Activated CD8-positive, alpha-beta memory T cell treated with anti-CD3 and anti-CD28 coated beads for 36 hours (primary cell): Measurements from ENCODE around the gene GZMM. TPM values are rescaled to one million over a fixed set of nuclear protein-coding genes. Genes with fewer than 3 reads are reported as not detected.

Experiments used
- CTCF ChIA-PET: fragments of 350-600 bp; sonication (Branson Sonifier 250); formaldehyde crosslinking; loops from one replicate; lab custom pipeline; 2021; ENCODE audit warnings: antibody characterized with exemption; lab: Charles Lee
- POLR2A ChIA-PET: fragments of 350-600 bp; sonication (Branson Sonifier 250); formaldehyde crosslinking; loops from one replicate; lab custom pipeline; 2021; ENCODE audit warnings: antibody characterized with exemption; lab: Charles Lee
- total RNA-seq, 2 experiments: library from RNA; stranded (reverse); gene quantifications; one replicate each; pipeline ENCODE4 v1.2.3, GENCODE V29; 2021

The GZMM gene
- 10 to 100 TPM; 45.0 to 46.8 TPM for total RNA-seq

GRCh38 chr19:543910-544608 is at the start of gene GZMM:
Gene GZMM, plus strand, starts transcription at chr19:544053. Its CDS starts 19 bp downstream, at chr19:544072.
- ChIA-PET CTCF (interaction anchor here (0.7 to 1.4 kb wide), 3 partner anchors 15 to 40 kb away, joined by 3 to 4 read pairs (median 3); no protein-coding TSS in a partner anchor), POLR2A (interaction anchor here (0.7 to 1.1 kb wide), 6 partner anchors 11 to 28 kb away, joined by 3 to 17 read pairs (median 3); partner anchors contain the start of gene CDC34)

GRCh38 chr19:494171-495080 is 49.4 kb upstream of the GZMM start:
- ChIA-PET POLR2A (no interaction called here), CTCF (interaction anchor here (2.2 to 2.4 kb wide), 2 partner anchors 12 to 16 kb away, joined by 6 to 11 read pairs; partner anchors contain the start of gene TPGS1)

DNA sequence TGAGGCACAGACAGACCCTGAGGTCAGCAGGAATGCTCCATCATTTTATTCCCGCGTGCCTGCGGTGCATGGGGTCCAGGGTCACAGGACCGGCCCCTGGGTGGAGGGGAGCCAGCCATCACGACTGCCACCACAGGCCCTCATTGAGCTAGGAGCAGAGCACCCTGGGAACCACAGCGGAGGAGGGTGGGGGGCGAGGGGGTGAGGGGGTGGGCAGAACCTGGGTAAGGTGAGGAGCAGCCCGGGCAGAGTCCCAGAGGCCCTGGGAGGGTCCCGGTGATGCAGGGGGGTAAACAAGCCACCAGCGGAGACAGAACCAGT is 48.8 kb upstream of the GZMM start:
- CTCF ChIA-PET = interaction anchor here (1.7 to 2.4 kb wide), 3 partner anchors 10 to 15 kb away, joined by 3 to 11 read pairs (median 6); partner anchors contain the start of gene TPGS1
- POLR2A ChIA-PET = no interaction called here

DNA sequence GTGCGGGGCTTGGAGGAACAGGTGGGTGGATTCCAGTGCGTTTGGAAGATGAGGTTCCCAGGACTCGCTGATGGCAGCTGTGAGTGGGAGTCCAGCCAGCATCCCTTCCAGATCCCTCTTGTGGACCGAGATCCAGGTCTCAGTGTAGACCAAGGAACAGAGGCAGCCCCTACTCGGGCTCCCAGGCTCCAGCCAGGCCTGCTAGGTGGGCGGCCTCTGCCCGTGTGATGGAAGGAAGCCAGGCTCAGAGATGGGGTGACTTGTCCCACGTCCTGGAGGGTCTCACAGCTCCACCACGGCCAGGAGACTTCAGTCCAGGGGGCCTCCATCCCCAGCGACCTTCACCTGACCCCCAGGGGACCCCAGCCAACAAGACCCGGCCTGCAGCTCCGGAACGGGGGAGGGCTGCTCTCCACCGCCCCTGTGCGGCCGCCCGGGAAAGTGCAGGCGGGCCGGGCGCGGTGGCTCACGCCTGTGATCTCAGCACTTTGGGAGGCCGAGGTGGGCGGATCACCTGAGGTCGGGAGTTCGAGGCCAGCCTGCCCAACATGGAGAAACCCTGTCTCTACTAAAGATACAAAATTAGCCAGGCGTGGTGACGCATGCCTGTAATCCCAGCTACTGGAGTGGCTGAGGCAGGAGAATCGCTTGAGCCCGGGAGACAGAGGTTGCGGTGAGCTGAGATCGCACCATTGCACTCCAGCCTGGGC is 48.3 kb upstream of the GZMM start:
- CTCF ChIA-PET = interaction anchor here (1.7 to 2.4 kb wide), 3 partner anchors 10 to 15 kb away, joined by 3 to 11 read pairs (median 6); partner anchors contain the start of gene TPGS1
- POLR2A ChIA-PET = no interaction called here

- POLR2A ChIA-PET = no interaction called here
- CTCF ChIA-PET = interaction anchor here (1.7 to 2.4 kb wide), 3 partner anchors 9 to 14 kb away, joined by 3 to 11 read pairs (median 6); partner anchors contain the start of gene TPGS1
Observed at GRCh38 chr19:496112-496665, 47.7 kb upstream of the GZMM start, which contains the start of gene MADCAM1. Gene MADCAM1, plus strand, starts transcription at chr19:496486. Its CDS starts 14 bp downstream, at chr19:496500.

DNA sequence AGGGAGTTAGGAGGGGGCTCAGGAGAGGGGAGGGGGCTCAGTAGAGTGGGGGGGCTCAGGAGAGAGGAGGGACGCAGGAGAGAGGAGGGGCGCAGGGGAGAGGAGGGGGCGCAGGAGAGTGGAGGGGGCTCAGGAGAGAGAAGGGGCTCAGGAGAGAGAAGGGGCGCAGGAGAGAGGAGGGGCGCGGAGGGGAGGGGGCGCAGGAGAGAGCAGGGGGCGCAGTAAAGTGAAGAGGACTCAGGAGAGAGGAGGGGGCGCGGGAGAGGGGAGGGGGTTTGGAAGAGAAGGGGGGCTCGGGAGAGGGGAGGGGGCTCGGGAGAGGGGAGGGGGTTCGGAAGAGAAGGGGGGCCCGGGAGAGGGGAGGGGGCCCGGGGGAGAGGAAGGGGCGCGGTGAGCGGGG is 46.9 kb upstream of the GZMM start:
- POLR2A ChIA-PET = no interaction called here
- CTCF ChIA-PET = no interaction called here

DNA sequence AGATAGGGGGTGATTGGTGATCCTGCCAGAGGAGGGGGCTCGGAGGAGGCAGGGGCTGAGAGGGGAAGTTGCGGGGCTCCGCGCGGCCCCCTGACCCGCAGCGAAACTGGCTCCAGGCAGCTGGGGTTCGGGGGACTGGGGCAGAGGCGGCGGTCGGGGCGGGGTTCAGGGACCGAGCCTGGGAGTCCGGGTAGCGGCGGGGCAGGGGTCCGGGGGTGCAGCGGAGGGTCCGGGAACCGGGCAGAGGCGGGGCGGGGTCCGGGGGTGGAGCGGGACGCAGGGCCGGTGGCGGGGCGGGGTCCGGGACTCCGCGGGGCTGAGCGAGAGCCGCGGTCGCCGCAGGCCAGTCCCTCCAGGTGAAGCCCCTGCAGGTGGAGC is 46.4 kb upstream of the GZMM start:
- POLR2A ChIA-PET = no interaction called here
- CTCF ChIA-PET = interaction anchor here (0.8 to 1.6 kb wide), 2 partner anchors 9 to 13 kb away, joined by 5 read pairs; no protein-coding TSS in a partner anchor

GRCh38 chr19:497869-498510 is 45.9 kb upstream of the GZMM start:
- ChIA-PET CTCF (interaction anchor here (0.8 to 1.6 kb wide), 3 partner anchors 9 to 35 kb away, joined by 3 to 5 read pairs (median 5); no protein-coding TSS in a partner anchor), POLR2A (no interaction called here)

DNA sequence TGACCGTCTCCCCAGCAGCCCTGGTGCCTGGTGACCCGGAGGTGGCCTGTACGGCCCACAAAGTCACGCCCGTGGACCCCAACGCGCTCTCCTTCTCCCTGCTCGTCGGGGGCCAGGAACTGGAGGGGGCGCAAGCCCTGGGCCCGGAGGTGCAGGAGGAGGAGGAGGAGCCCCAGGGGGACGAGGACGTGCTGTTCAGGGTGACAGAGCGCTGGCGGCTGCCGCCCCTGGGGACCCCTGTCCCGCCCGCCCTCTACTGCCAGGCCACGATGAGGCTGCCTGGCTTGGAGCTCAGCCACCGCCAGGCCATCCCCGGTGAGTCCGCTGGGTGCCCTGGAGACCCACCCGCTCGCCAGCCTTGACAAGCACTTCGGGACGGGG is 45.4 kb upstream of the GZMM start:
- ChIA-PET CTCF (interaction anchor here (0.9 to 1.6 kb wide), 2 partner anchors 8 to 34 kb away, joined by 3 to 5 read pairs; no protein-coding TSS in a partner anchor), POLR2A (no interaction called here)

- POLR2A ChIA-PET = no interaction called here
Observed at GRCh38 chr19:498977-499623, 44.8 kb upstream of the GZMM start.

GRCh38 chr19:501646-502045 is 42.2 kb upstream of the GZMM start:
- ChIA-PET POLR2A (no interaction called here), CTCF (no interaction called here)

More at GRCh38 chr19:498977-499623, 44.8 kb upstream of the GZMM start:
- CTCF ChIA-PET = interaction anchor here (1.6 kb wide), 1 partner anchor 7 kb away, joined by 5 read pairs; no protein-coding TSS in a partner anchor

DNA sequence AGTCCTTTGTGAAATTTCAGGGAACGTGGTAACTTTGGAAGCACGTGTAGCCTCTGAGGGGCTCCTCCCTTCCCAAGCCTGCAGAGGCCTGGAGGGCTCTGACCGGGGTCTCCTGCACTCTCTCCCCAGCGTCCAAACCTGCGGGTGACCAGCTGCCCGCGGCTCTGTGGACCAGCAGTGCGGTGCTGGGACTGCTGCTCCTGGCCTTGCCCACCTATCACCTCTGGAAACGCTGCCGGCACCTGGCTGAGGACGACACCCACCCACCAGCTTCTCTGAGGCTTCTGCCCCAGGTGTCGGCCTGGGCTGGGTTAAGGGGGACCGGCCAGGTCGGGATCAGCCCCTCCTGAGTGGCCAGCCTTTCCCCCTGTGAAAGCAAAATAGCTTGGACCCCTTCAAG is 39.2 kb upstream of the GZMM start:
- CTCF ChIA-PET = interaction anchor here (0.7 kb wide), 1 partner anchor 9 kb away, joined by 3 read pairs; the partner anchor contains the start of gene MADCAM1
- POLR2A ChIA-PET = no interaction called here

- ChIA-PET POLR2A (interaction anchor here (0.6 to 1.6 kb wide), 4 partner anchors 18 to 160 kb away, joined by 4 to 11 read pairs (median 4); partner anchors contain the start of genes BSG and CDC34), CTCF (interaction anchor here (0.6 to 2.0 kb wide), 9 partner anchors 8 to 260 kb away, joined by 3 to 11 read pairs (median 4); no protein-coding TSS in a partner anchor)
Observed at GRCh38 chr19:506404-507285, 37.2 kb upstream of the GZMM start.

- ChIA-PET POLR2A (interaction anchor here (1.3 to 1.6 kb wide), 2 partner anchors 18 to 24 kb away, joined by 4 to 11 read pairs; partner anchors contain the start of gene CDC34), CTCF (interaction anchor here (1.0 to 2.0 kb wide), 6 partner anchors 9 to 211 kb away, joined by 3 to 11 read pairs (median 4); no protein-coding TSS in a partner anchor)
Observed at GRCh38 chr19:507286-508203, 36.3 kb upstream of the GZMM start, which contains the start of gene TPGS1. Gene TPGS1, plus strand, starts transcription at chr19:507497. Its CDS starts 10 bp downstream, at chr19:507507.
